Breast epithelium (tissue), 4 donors: ENCODE measurements around the gene TNFSF13. TPM values are rescaled to one million over a fixed set of nuclear protein-coding genes. Genes with fewer than 3 reads are reported as not detected.

ENCODE experiments used
- DNase-seq, 2 donors: peaks; one replicate each; pipeline ENCODE4 v3.0.0-alpha.2; 2019; ENCODE audit warnings: low spot score in 2 of 2
- H3K27ac ChIP-seq, 2 donors: fragments of 200-600 bp; sonication (generic) in 1 of 2; one replicate each; pipeline ENCODE4 v1.5.1; 2016 to 2019; ENCODE audit warnings: mild to moderate bottlenecking in 1 of 2
- H3K27me3 ChIP-seq, 2 donors: fragments of 200-600 bp; sonication (generic) in 1 of 2; one replicate each; pipeline versions ENCODE4 v1.5.1 to v1.6.0; 2017 to 2019; ENCODE audit warnings: control low read depth in 1 of 2, mild to moderate bottlenecking in 1 of 2
- H3K36me3 ChIP-seq: fragments of 200-600 bp; one replicate; pipeline ENCODE4 v1.5.1; 2019
- H3K4me1 ChIP-seq, 2 donors: fragments of 200-600 bp; sonication (generic); one replicate each; pipeline ENCODE4 v1.5.1; 2016 to 2019; ENCODE audit warnings: control low read depth in 1 of 2
- H3K4me3 ChIP-seq, 3 donors: fragments of 200-600 bp; sonication (generic); 1 replicate in 2 of 3; 2 replicates in 1 of 3; pipeline ENCODE4 v1.5.1; 2016 to 2019; ENCODE audit warnings: mild to moderate bottlenecking in 3 of 3, moderate library complexity in 2 of 3
- H3K9me3 ChIP-seq, 2 donors: fragments of 200-600 bp; sonication (generic) in 1 of 2; one replicate each; pipeline ENCODE4 v1.5.1; 2016 to 2019; ENCODE audit warnings: control low read depth in 1 of 2
- CTCF ChIP-seq, 3 donors: fragments of 450-650 bp; IDR thresholded peaks; one replicate each; pipeline ENCODE4 v1.5.1; 2016 to 2017; ENCODE audit warnings: antibody characterized with exemption in 3 of 3, mild to moderate bottlenecking in 3 of 3, moderate library complexity in 3 of 3
- POLR2A ChIP-seq: fragments of 450-650 bp; IDR thresholded peaks from one replicate; pipeline ENCODE4 v1.6.1; 2016; ENCODE audit warnings: antibody characterized with exemption, mild to moderate bottlenecking, moderate library complexity
- POLR2AphosphoS5 ChIP-seq, 3 donors: sonication (generic); formaldehyde crosslinking; IDR thresholded peaks; one replicate each; pipeline ENCODE4 v1.6.1; 2017; ENCODE audit warnings: antibody characterized with exemption in 3 of 3
- intact Hi-C: fragments of 100-400 bp; cut with DNase I; formaldehyde crosslinking; loops from one replicate; pipeline ENCODE4 v1.15.1; 2023; ENCODE audit warnings: low total_unique reads
- total RNA-seq, 3 donors: library from RNA; depleted of rRNA; stranded (reverse); fragments of >200 nt; gene quantifications; one replicate each; pipeline ENCODE4 v1.1.0, GENCODE V29; 2016

TNFSF13 gene
- total RNA-seq, 3 donors from 2014 or later: 25.2 to 36.7 (median 33.6) TPM

GRCh38 chr17:7562208-7562605 lies 3.7 kb downstream of the TNFSF13 start:
- intact Hi-C loops: loop anchor here (10.0 kb wide), 1 partner anchor 47 kb away; no protein-coding TSS in a partner anchor
- no peak for DNase-seq
- H3K9me3 ChIP-seq: no peaks in the 10 kb centered on the region
- H3K27me3 ChIP-seq: no peaks in the 10 kb centered on the region
- peaks cover 14 to 42% of the 10 kb centered on the region in 2 donors for H3K4me1 ChIP-seq
- no peak for TF ChIP-seq CTCF (IDR thresholded peaks at IDR 0.05)
- TF ChIP-seq POLR2AphosphoS5 (IDR thresholded peaks at IDR 0.05): no peak
- no peak for TF ChIP-seq POLR2A
- H3K4me3 ChIP-seq: peak overlapping the region; percentile 81 to 90 (median 89)
- H3K27ac ChIP-seq: peak overlapping the region; percentile 98 to 99
- H3K36me3 ChIP-seq: no peaks in the 10 kb centered on the region

GRCh38 chr17:7563115-7563869 lies 4.7 kb downstream of the TNFSF13 start:
- peak overlapping the region in 2 of 3 donors; percentile 81 to 90 for H3K4me3 ChIP-seq
- peaks cover 10 to 34% of the 10 kb centered on the region in 2 donors for H3K4me1 ChIP-seq
- no peak overlapping the region for H3K27ac ChIP-seq
- intact Hi-C loops: loop anchor here (10.0 kb wide), 1 partner anchor 48 kb away; no protein-coding TSS in a partner anchor
- no peaks in the 10 kb centered on the region for H3K36me3 ChIP-seq
- no peaks in the 10 kb centered on the region for H3K27me3 ChIP-seq
- no peak for DNase-seq
- no peaks in the 10 kb centered on the region for H3K9me3 ChIP-seq
- TF ChIP-seq CTCF (IDR thresholded peaks at IDR 0.05) (no peak), POLR2AphosphoS5 (IDR thresholded peaks at IDR 0.05) (no peak), POLR2A (no peak)

- DNase-seq: no peak
Observed at GRCh38 chr17:7569571-7569970, 11.0 kb downstream of the TNFSF13 start.

GRCh38 chr17:7570351-7570750 lies 11.8 kb downstream of the TNFSF13 start:
- Histone ChIP-seq H3K36me3 (peaks cover 2% of the 10 kb centered on the region), H3K4me1 (peaks cover 5 to 8% of the 10 kb centered on the region in 2 donors), H3K9me3 (no peaks in the 10 kb centered on the region), H3K27me3 (no peaks in the 10 kb centered on the region), H3K27ac (no peak overlapping the region), H3K4me3 (no peak overlapping the region)
- DNase-seq: no peak
- intact Hi-C loops: no loop called here
- TF ChIP-seq CTCF (IDR thresholded peaks at IDR 0.05) (no peak), POLR2AphosphoS5 (IDR thresholded peaks at IDR 0.05) (no peak), POLR2A (no peak)

More at GRCh38 chr17:7569571-7569970, 11.0 kb downstream of the TNFSF13 start:
- no peaks in the 10 kb centered on the region for H3K27me3 ChIP-seq
- no peak for TF ChIP-seq CTCF (IDR thresholded peaks at IDR 0.05)
- TF ChIP-seq POLR2A: no peak
- TF ChIP-seq POLR2AphosphoS5 (IDR thresholded peaks at IDR 0.05): no peak
- intact Hi-C loops: loop anchor here (10.0 kb wide), 1 partner anchor 55 kb away; no protein-coding TSS in a partner anchor
- H3K27ac ChIP-seq: no peak overlapping the region
- no peaks in the 10 kb centered on the region for H3K9me3 ChIP-seq
- H3K36me3 ChIP-seq: no peaks in the 10 kb centered on the region
- peaks cover 0 to 8% of the 10 kb centered on the region in 2 donors for H3K4me1 ChIP-seq
- H3K4me3 ChIP-seq: no peak overlapping the region

- Histone ChIP-seq H3K4me1 (peaks cover 8 to 9% of the 10 kb centered on the region in 2 donors), H3K4me3 (peak overlapping the region; percentile 92 to 100 (median 100)), H3K36me3 (peaks cover 16% of the 10 kb centered on the region), H3K9me3 (no peaks in the 10 kb centered on the region), H3K27ac (peak overlapping the region; percentile 98), H3K27me3 (no peaks in the 10 kb centered on the region)
- intact Hi-C loops: no loop called here
- TF ChIP-seq POLR2AphosphoS5 (IDR thresholded peaks at IDR 0.05) (no peak), POLR2A (no peak), CTCF (IDR thresholded peaks at IDR 0.05) (no peak)
- DNase-seq: no peak
Observed at GRCh38 chr17:7572338-7572587, 13.7 kb downstream of the TNFSF13 start.
